Suprapubic skin (tissue), 4 donors: ENCODE results near the gene NSUN2.

Experiments
- CTCF ChIP-seq, 2 donors: fragments of 200-600 bp in 1 of 2; fragments of 450-650 bp in 1 of 2; sonication (generic) in 1 of 2; IDR thresholded peaks; one replicate each; pipeline ENCODE4 v1.5.1; 2016 to 2019; ENCODE audit warnings: antibody characterized with exemption in 2 of 2, mild to moderate bottlenecking in 1 of 2, moderate library complexity in 1 of 2
- EP300 ChIP-seq: sonication (generic); formaldehyde crosslinking; IDR thresholded peaks from one replicate; pipeline ENCODE4 v1.6.1; 2017; ENCODE audit warnings: antibody characterized with exemption
- POLR2A ChIP-seq, 2 donors: fragments of 450-650 bp; IDR thresholded peaks; one replicate each; pipeline ENCODE4 v1.6.1; 2017; ENCODE audit warnings: antibody characterized with exemption in 2 of 2, mild to moderate bottlenecking in 2 of 2, moderate library complexity in 2 of 2
- POLR2AphosphoS5 ChIP-seq, 3 donors: sonication (generic); formaldehyde crosslinking; IDR thresholded peaks; one replicate each; pipeline ENCODE4 v1.6.1; 2017; ENCODE audit warnings: antibody characterized with exemption in 3 of 3

DNA sequence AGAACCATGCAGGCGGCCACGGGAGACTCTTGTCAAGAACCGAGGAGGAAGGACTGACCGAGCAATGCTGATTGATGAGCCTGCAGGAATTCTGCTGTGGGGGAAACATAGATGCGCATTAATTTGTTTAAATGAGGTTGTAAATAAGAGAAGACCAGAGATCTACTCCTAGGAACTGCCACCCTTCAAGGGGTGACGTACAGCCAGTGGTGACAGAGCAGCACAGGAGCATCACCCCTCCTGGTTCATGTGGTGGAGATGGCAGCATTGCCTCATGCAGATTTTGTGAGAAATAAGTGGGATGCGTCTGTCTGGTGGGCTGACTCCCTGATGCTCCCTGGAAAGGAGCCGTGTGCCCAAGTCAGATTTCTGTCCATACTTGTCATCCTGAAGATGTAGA lies 22.6 kb upstream of the NSUN2 start:
- TF ChIP-seq CTCF (IDR thresholded peaks at IDR 0.05) (no peak), POLR2A (IDR thresholded peaks at IDR 0.05) (no peak), POLR2AphosphoS5 (IDR thresholded peaks at IDR 0.05) (no peak), EP300 (no peak)
